Activated CD8-positive, alpha-beta memory T cell treated with anti-CD3 and anti-CD28 coated beads, Interleukin-2, amount 50 U/mL, for 24 hours (primary cell): ENCODE data around the gene EGFR.

Experiments used
- DNase-seq: peaks from one replicate; pipeline ENCODE4 v3.0.0-alpha.2; 2020; ENCODE audit errors: extremely low read depth

EGFR gene

GRCh38 chr7:55036950-55037736 lies 18.3 kb downstream of the EGFR start:
- no peak for DNase-seq

- DNase-seq: no peak
Measured at GRCh38 chr7:55043691-55044370, 25.0 kb downstream of the EGFR start.

GRCh38 chr7:55044371-55044717 lies 25.5 kb downstream of the EGFR start:
- no peak for DNase-seq

- DNase-seq: no peak
Measured at GRCh38 chr7:55044791-55045190, 26.0 kb downstream of the EGFR start.

- DNase-seq: no peak
Measured at GRCh38 chr7:55046582-55047342, 27.9 kb downstream of the EGFR start.

GRCh38 chr7:55048221-55048859 lies 29.5 kb downstream of the EGFR start:
- no peak for DNase-seq

GRCh38 chr7:55050281-55050680 lies 31.5 kb downstream of the EGFR start:
- no peak for DNase-seq

- DNase-seq: no peak
Measured at GRCh38 chr7:55052081-55052480, 33.3 kb downstream of the EGFR start.

- DNase-seq: no peak
Measured at GRCh38 chr7:55052741-55053427, 34.1 kb downstream of the EGFR start.

- DNase-seq: no peak
Measured at GRCh38 chr7:55053651-55054571, 35.1 kb downstream of the EGFR start.

GRCh38 chr7:55054758-55055157 lies 35.9 kb downstream of the EGFR start:
- DNase-seq: no peak

- DNase-seq: no peak
Measured at GRCh38 chr7:55055479-55055878, 36.7 kb downstream of the EGFR start.

GRCh38 chr7:55056068-55056467 lies 37.3 kb downstream of the EGFR start:
- no peak for DNase-seq

- DNase-seq: no peak
Measured at GRCh38 chr7:55056577-55057480, 38.0 kb downstream of the EGFR start.

GRCh38 chr7:55058314-55058713 lies 39.5 kb downstream of the EGFR start:
- no peak for DNase-seq

GRCh38 chr7:55059021-55059420 lies 40.2 kb downstream of the EGFR start:
- DNase-seq: no peak

- DNase-seq: no peak
Measured at GRCh38 chr7:55060085-55060484, 41.3 kb downstream of the EGFR start.

- DNase-seq: no peak
Measured at GRCh38 chr7:55060636-55061022, 41.8 kb downstream of the EGFR start.

GRCh38 chr7:55061726-55062499 lies 43.1 kb downstream of the EGFR start:
- no peak for DNase-seq
